ENCODE results near the gene SLC13A3. TPM values are rescaled to one million over a fixed set of nuclear protein-coding genes. Genes with fewer than 3 reads are reported as not detected.

SLC13A3 gene
- total RNA-seq, 1 experiment from 2014 or later = 17.5 TPM

GRCh38 chr20:46545827-46546138 is 105.5 kb downstream of the SLC13A3 start:
- no peak overlapping the region for H2AFZ ChIP-seq (ENCODE audit: low read length)
- H2BK20ac ChIP-seq (ENCODE audit: low read depth, low read length, poor library complexity, severe bottlenecking) = no peak overlapping the region
- H2BK5ac ChIP-seq (ENCODE audit: insufficient read length, low read length) = no peak overlapping the region
- H3K9me3 Mint-ChIP-seq = no peaks in the 10 kb centered on the region
- no CpG with 5 or more reads among the region's 9 CpGs for WGBS (ENCODE audit: extremely low coverage, insufficient read length, low lambda C conversion rate)
- DNase-seq = no peak
- H4K8ac ChIP-seq (replicated peaks; ENCODE audit: insufficient read length, low read depth, low read length) = no peak overlapping the region
- H3K14ac ChIP-seq (ENCODE audit: insufficient read depth, low read length) = no peak overlapping the region
- H4K20me1 ChIP-seq (ENCODE audit: control insufficient read depth, insufficient read depth, insufficient read length) = no peaks in the 10 kb centered on the region
- H2BK120ac ChIP-seq (ENCODE audit: low read depth, low read length, poor library complexity, severe bottlenecking) = no peak overlapping the region
- no peaks in the 10 kb centered on the region for H3K27me3 Mint-ChIP-seq (ENCODE audit: low read depth)
- no peak overlapping the region for H3T11ph ChIP-seq (ENCODE audit: low read length)
- no peaks in the 10 kb centered on the region for H3K23me2 ChIP-seq (ENCODE audit: insufficient read length, low read depth, low read length, poor library complexity, severe bottlenecking)
- no peak overlapping the region for H3K56ac ChIP-seq (ENCODE audit: insufficient read length, low read depth, low read length)
- H3K27me3 ChIP-seq (ENCODE audit: insufficient read depth, low read length) = no peaks in the 10 kb centered on the region
- H3K9me3 ChIP-seq (ENCODE audit: control insufficient read depth, low read depth, low read length) = no peaks in the 10 kb centered on the region
- H3K9ac ChIP-seq (ENCODE audit: extremely low read depth, insufficient read length, low read length) = no peak overlapping the region
- H2BK15ac ChIP-seq (ENCODE audit: low read depth, low read length) = no peak overlapping the region
- H3K79me1 ChIP-seq (ENCODE audit: insufficient read depth, low read depth, low read length, poor library complexity, severe bottlenecking) = no peaks in the 10 kb centered on the region
- H3K4me3 Mint-ChIP-seq = no peak overlapping the region
- no peaks in the 10 kb centered on the region for H3K79me2 ChIP-seq (ENCODE audit: insufficient read depth, low read length)
- H3K18ac ChIP-seq (ENCODE audit: insufficient read length, low read depth, low read length) = no peak overlapping the region
- H3K4me1 ChIP-seq (ENCODE audit: insufficient read depth, low read length) = no peaks in the 10 kb centered on the region
- H3K4me2 ChIP-seq (ENCODE audit: insufficient read depth, insufficient read length, low read length) = no peak overlapping the region
- no peak overlapping the region for H3K27ac ChIP-seq (ENCODE audit: insufficient read length, low read depth, low read length)
- no peak overlapping the region for H3K27ac Mint-ChIP-seq
- no peak overlapping the region for H3K4ac ChIP-seq (ENCODE audit: low read depth, low read length)
- H3K4me1 Mint-ChIP-seq = peaks cover 4 to 7% of the 10 kb centered on the region in 2 experiments
- no peak overlapping the region for H2AK5ac ChIP-seq (ENCODE audit: insufficient read length, low read length)
- no peak overlapping the region for H2BK12ac ChIP-seq (ENCODE audit: insufficient read length, low read depth, low read length)
- H4K5ac ChIP-seq (ENCODE audit: insufficient read length, low read depth, low read length) = no peak overlapping the region
- no peaks in the 10 kb centered on the region for H3K36me3 Mint-ChIP-seq (ENCODE audit: insufficient read depth in 1 of 3, low read depth in 3 of 3)
- no peak overlapping the region for H3K23ac ChIP-seq (ENCODE audit: insufficient read length, low read depth, low read length)
- TF ChIP-seq CTCF (conservative IDR thresholded peaks at IDR 0.05) = no peak
- H4K91ac ChIP-seq (ENCODE audit: insufficient read length, low read depth, low read length) = no peak overlapping the region

All from H9 (cell line).